HepG2 (cell line): ENCODE data around the gene HSPA1A. TPM values are rescaled to one million over a fixed set of nuclear protein-coding genes. Genes with fewer than 3 reads are reported as not detected.

Source experiments
- ADNP ChIP-seq: sonication (generic); formaldehyde crosslinking; IDR thresholded peaks from 2 replicates; pipeline ENCODE4 v1.4.0; 2020; ENCODE audit warnings: missing genetic modification reagents
- FOXO1 ChIP-seq: sonication (generic); formaldehyde crosslinking; IDR thresholded peaks from 2 replicates; pipeline ENCODE4 v1.4.0; 2020; ENCODE audit warnings: missing genetic modification reagents
- IRX3 ChIP-seq: sonication (generic); formaldehyde crosslinking; IDR thresholded peaks from 2 replicates; pipeline ENCODE4 v1.8.1; 2023; ENCODE audit warnings: mild to moderate bottlenecking, low read depth, missing genetic modification reagents, borderline replicate concordance
- KDM6A ChIP-seq: IDR thresholded peaks from 2 replicates; pipeline ENCODE4 v1.6.1; 2016; ENCODE audit warnings: low read depth
- KLF15 ChIP-seq: sonication (generic); formaldehyde crosslinking; IDR thresholded peaks from 2 replicates; pipeline ENCODE4 v1.8.1; 2023; ENCODE audit warnings: borderline replicate concordance, mild to moderate bottlenecking, inconsistent platforms, missing genetic modification reagents, mixed read lengths
- KLF9 ChIP-seq: IDR thresholded peaks from 2 replicates; pipeline ENCODE4 v1.6.1; 2016; ENCODE audit warnings: low read depth
- MAFF ChIP-seq: IDR thresholded peaks from 2 replicates; pipeline ENCODE4 v1.6.1; 2011; ENCODE audit warnings: low read depth, low read length, improper control_type of control experiment
- MEIS1 ChIP-seq: sonication (generic); formaldehyde crosslinking; IDR thresholded peaks from 2 replicates; pipeline ENCODE4 v1.9.0; 2021; ENCODE audit warnings: mild to moderate bottlenecking, missing genetic modification reagents, moderate library complexity, borderline replicate concordance
- NFRKB ChIP-seq: fragments of 450-650 bp; IDR thresholded peaks from 2 replicates; pipeline ENCODE4 v1.6.1; 2017
- RXRB ChIP-seq: IDR thresholded peaks from 2 replicates; pipeline ENCODE4 v1.6.1; 2016; ENCODE audit warnings: borderline replicate concordance, missing genetic modification reagents, missing compliant biosample characterization
- ZFP62 ChIP-seq: sonication (generic); formaldehyde crosslinking; IDR thresholded peaks from 2 replicates; pipeline ENCODE4 v1.4.0; 2020; ENCODE audit warnings: missing genetic modification reagents
- ZFYVE20 ChIP-seq: sonication (generic); formaldehyde crosslinking; IDR thresholded peaks from 2 replicates; pipeline ENCODE4 v1.8.0; 2023; ENCODE audit warnings: low read depth, mild to moderate bottlenecking, moderate library complexity, missing genetic modification reagents, borderline replicate concordance
- ZNF234 ChIP-seq: sonication (generic); formaldehyde crosslinking; conservative IDR thresholded peaks from 2 replicates; pipeline ENCODE4 v1.5.1; 2020; ENCODE audit warnings: mild to moderate bottlenecking, missing genetic modification reagents
- ZNF24 ChIP-seq: fragments of 450-650 bp; IDR thresholded peaks from 2 replicates; pipeline ENCODE4 v1.6.1; 2017; ENCODE audit warnings: antibody characterized with exemption, mild to moderate bottlenecking
- ZNF572 ChIP-seq: sonication (generic); formaldehyde crosslinking; IDR thresholded peaks from 2 replicates; pipeline ENCODE4 v1.5.1; 2020; ENCODE audit warnings: mild to moderate bottlenecking, missing genetic modification reagents
- ZNF839 ChIP-seq: sonication (generic); formaldehyde crosslinking; IDR thresholded peaks from 2 replicates; pipeline ENCODE4 v1.4.0; 2020; ENCODE audit warnings: missing genetic modification reagents, mild to moderate bottlenecking, borderline replicate concordance
- polyA plus RNA-seq, 8 experiments: library from polyadenylated mRNA; depleted of rRNA in 3 of 8; stranded (reverse) in 7 of 8; unstranded in 1 of 8; fragments of >200 nt; fragmentation: Illumina TruSeq in 4 of 8; extraction: Trizol in 4 of 8; gene quantifications; 2 replicates each; pipeline versions ENCODE4 v1.2.1 to v1.2.3, GENCODE V29; 2011 to 2016; ENCODE audit warnings: low read depth in 4 of 8, missing spikeins in 1 of 8, mixed read lengths in 1 of 8; ENCODE audit not compliant: insufficient read depth in 1 of 8
- total RNA-seq, 5 experiments: library from RNA; depleted of rRNA; stranded (reverse); fragments of >200 nt; fragmentation: Illumina TruSeq; extraction: Trizol; gene quantifications; 2 replicates each; pipeline ENCODE4 v1.2.3, GENCODE V29; 2016; ENCODE audit warnings: low read depth in 1 of 5
- TF ChIP-seq, protein P1 (sequence below): sonication (generic); formaldehyde crosslinking; IDR thresholded peaks from 2 replicates; pipeline ENCODE4 v1.4.0; 2020; ENCODE audit warnings: mild to moderate bottlenecking, missing genetic modification reagents
- TF ChIP-seq, protein P2 (sequence below): sonication (generic); formaldehyde crosslinking; IDR thresholded peaks from 2 replicates; pipeline ENCODE4 v1.5.0; 2020; ENCODE audit warnings: mild to moderate bottlenecking, missing genetic modification reagents, moderate library complexity
- TF ChIP-seq, protein P3 (sequence below): sonication (generic); formaldehyde crosslinking; IDR thresholded peaks from 2 replicates; pipeline ENCODE4 v1.4.0; 2020; ENCODE audit warnings: missing genetic modification reagents

Gene HSPA1A
- total and polyA plus RNA-seq, 2 of the 13 experiments (the other 11 are each of a cell fraction or from before 2014, with no cell fraction given) = 44.5 to 85.0 TPM

DNA sequence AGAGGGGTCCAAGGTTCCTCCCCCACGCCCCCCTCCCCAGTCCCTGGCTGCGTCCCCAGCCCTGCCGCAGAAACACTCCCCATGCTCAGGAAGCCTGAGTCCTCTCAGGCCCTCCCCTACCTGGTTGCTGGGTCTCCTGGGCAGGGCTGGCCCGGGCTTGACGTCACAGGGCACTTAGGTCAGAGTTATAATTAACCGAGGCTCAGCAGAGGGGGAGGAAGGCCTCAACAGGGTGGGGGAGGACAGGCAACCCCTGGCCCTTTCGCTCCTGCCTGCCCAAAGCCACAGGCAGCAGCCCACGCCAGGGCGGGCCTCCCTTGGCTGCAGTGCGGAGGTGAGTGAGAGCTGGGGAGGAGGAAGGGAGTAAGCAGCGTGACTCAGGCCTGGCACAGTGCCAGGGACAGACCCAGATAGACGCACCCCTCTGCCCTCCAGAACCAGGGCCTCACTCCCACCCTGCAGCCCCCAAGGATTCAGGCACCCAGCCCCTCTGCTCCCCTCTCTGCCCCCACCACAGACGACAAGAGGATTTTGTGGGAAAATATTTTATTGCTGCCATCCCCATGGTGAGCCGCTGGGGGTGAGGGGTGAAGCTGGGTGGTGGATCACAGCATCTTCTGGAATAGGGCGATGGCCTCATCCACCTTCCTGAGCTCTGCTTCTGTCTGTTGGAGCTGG, 38.2 kb upstream of the HSPA1A start, which contains the start of gene VWA7 (continued):
- TF ChIP-seq, protein P1, sequence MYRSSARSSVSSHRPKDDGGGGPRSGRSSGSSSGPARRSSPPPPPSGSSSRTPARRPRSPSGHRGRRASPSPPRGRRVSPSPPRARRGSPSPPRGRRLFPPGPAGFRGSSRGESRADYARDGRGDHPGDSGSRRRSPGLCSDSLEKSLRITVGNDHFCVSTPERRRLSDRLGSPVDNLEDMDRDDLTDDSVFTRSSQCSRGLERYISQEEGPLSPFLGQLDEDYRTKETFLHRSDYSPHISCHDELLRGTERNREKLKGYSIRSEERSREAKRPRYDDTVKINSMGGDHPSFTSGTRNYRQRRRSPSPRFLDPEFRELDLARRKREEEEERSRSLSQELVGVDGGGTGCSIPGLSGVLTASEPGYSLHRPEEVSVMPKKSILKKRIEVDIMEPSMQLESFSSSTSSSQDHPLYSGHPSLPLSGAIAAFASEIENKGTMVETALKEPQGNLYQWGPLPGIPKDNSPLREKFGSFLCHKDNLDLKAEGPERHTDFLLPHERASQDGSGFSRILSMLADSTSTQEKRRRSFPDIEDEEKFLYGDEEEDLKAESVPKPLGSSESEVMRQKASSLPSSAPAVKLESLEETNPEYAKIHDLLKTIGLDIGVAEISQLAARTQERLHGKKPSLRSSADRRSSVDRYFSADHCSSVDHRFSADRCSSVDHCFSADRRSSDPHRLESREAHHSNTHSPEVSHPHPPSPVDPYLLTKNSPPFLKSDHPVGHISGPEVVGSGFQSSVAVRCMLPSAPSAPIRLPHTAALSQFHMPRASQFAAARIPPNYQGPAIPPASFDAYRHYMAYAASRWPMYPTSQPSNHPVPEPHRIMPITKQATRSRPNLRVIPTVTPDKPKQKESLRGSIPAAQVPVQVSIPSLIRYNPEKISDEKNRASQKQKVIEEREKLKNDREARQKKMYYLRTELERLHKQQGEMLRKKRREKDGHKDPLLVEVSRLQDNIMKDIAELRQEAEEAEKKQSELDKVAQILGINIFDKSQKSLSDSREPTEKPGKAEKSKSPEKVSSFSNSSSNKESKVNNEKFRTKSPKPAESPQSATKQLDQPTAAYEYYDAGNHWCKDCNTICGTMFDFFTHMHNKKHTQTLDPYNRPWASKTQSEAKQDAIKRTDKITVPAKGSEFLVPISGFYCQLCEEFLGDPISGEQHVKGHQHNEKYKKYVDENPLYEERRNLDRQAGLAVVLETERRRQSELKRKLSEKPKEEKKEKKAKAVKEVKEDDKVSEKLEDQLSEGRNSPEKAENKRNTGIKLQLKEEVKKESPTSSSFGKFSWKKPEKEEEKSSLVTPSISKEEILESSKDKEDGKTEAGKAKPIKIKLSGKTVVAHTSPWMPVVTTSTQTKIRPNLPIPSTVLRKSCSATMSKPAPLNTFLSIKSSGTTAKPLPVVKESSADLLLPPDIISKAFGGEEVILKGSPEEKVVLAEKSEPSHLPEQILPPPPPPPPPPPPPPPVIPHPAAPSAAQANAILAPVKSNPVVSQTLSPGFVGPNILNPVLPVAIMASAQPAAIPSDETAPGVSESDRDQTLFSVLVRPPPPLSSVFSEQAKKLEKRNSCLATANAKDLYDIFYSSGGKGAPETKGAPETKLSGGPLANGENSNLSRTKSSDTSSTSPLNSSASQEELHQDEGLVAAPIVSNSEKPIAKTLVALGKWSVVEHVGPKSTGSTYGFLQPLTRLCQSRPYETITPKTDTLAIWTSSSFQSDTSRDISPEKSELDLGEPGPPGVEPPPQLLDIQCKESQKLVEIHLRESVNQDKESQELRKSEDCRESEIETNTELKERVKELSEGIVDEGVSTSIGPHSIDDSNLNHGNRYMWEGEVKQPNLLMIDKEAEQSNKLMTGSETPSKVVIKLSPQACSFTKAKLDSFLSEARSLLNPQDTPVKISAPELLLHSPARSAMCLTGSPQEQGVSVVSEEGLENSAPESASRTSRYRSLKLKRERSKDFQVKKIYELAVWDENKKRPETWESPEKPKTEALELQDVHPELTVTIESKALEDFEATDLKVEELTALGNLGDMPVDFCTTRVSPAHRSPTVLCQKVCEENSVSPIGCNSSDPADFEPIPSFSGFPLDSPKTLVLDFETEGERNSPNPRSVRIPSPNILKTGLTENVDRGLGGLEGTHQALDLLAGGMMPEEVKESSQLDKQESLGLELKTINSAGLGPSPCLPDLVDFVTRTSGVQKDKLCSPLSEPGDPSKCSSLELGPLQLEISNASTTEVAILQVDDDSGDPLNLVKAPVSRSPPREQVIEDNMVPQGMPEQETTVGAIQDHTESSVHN (CRISPR knock-in tag) = no peak
- TF ChIP-seq ZNF572 (CRISPR knock-in tag) (no peak), IRX3 (CRISPR knock-in tag) (no peak), ZNF839 (CRISPR knock-in tag) (no peak), ZNF234 (CRISPR knock-in tag) (no peak), ADNP (CRISPR knock-in tag) (no peak), ZNF24 (no peak), MAFF (no peak), KLF15 (CRISPR knock-in tag) (no peak), RXRB (peak; percentile 81; the same call in 1 of the 2 replicates), ZFP62 (CRISPR knock-in tag) (no peak), ZFYVE20 (no peak), NFRKB (no peak), KDM6A (peak; percentile 47; the same call in 1 of the 2 replicates), MEIS1 (CRISPR knock-in tag) (no peak; the same call in 1 of the 2 replicates), FOXO1 (CRISPR knock-in tag) (peak; percentile 63), KLF9 (CRISPR knock-in tag) (peak; percentile 55; the same call in 1 of the 2 replicates)
- TF ChIP-seq, protein P2, sequence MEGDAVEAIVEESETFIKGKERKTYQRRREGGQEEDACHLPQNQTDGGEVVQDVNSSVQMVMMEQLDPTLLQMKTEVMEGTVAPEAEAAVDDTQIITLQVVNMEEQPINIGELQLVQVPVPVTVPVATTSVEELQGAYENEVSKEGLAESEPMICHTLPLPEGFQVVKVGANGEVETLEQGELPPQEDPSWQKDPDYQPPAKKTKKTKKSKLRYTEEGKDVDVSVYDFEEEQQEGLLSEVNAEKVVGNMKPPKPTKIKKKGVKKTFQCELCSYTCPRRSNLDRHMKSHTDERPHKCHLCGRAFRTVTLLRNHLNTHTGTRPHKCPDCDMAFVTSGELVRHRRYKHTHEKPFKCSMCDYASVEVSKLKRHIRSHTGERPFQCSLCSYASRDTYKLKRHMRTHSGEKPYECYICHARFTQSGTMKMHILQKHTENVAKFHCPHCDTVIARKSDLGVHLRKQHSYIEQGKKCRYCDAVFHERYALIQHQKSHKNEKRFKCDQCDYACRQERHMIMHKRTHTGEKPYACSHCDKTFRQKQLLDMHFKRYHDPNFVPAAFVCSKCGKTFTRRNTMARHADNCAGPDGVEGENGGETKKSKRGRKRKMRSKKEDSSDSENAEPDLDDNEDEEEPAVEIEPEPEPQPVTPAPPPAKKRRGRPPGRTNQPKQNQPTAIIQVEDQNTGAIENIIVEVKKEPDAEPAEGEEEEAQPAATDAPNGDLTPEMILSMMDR (CRISPR knock-in tag) = peak; percentile 26
- TF ChIP-seq, protein P3, sequence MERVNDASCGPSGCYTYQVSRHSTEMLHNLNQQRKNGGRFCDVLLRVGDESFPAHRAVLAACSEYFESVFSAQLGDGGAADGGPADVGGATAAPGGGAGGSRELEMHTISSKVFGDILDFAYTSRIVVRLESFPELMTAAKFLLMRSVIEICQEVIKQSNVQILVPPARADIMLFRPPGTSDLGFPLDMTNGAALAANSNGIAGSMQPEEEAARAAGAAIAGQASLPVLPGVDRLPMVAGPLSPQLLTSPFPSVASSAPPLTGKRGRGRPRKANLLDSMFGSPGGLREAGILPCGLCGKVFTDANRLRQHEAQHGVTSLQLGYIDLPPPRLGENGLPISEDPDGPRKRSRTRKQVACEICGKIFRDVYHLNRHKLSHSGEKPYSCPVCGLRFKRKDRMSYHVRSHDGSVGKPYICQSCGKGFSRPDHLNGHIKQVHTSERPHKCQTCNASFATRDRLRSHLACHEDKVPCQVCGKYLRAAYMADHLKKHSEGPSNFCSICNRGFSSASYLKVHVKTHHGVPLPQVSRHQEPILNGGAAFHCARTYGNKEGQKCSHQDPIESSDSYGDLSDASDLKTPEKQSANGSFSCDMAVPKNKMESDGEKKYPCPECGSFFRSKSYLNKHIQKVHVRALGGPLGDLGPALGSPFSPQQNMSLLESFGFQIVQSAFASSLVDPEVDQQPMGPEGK (CRISPR knock-in tag) = peak; percentile 92
